ENCODE data around the gene IGSF5. TPM values are rescaled to one million over a fixed set of nuclear protein-coding genes. Genes with fewer than 3 reads are reported as not detected.
"Not testable (repeated sequence)": the region's sequence is repeated elsewhere in the genome, so short reads cannot be mapped to it uniquely, and the experiment has no call there.

Gene IGSF5
- total RNA-seq, 1 experiment from 2014 or later, result 0.33 TPM

DNA sequence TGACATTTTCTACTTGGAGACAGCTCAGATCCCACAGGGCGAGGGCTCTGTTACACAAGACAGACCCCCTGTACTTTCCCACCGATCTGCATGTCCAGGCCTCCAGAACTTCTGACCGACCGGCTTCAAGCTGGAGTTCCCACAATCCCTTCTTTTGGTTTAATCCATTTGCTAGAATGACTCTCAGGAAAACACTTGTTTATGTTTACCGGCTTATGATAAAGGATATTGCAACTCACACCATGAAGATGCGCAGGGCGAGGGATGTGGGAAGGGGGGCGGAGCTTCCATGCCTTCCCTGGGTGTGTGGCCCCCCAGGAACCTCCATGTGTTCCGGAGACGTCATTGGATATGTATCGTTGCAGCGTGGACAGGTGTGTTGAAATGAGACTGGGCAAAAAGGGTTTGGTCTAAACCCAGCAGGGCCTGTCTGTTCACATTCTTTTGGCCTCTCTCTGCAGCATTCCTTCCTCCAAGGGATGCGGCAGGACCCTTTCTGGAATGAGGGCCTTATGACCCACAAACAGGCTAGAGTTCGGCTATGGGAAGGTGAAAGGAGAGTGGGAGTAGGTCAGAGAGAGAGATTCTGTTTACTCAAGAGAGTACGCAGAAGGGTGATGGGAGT is 7.5 kb upstream of the IGSF5 start:
- H3K36me3 Mint-ChIP-seq (ENCODE audit: insufficient read depth, unreplicated experiment), result no peaks in the 10 kb centered on the region
- no peaks in the 10 kb centered on the region for H3K9me3 Mint-ChIP-seq (ENCODE audit: low read depth, unreplicated experiment)
- TF ChIP-seq, protein P1, sequence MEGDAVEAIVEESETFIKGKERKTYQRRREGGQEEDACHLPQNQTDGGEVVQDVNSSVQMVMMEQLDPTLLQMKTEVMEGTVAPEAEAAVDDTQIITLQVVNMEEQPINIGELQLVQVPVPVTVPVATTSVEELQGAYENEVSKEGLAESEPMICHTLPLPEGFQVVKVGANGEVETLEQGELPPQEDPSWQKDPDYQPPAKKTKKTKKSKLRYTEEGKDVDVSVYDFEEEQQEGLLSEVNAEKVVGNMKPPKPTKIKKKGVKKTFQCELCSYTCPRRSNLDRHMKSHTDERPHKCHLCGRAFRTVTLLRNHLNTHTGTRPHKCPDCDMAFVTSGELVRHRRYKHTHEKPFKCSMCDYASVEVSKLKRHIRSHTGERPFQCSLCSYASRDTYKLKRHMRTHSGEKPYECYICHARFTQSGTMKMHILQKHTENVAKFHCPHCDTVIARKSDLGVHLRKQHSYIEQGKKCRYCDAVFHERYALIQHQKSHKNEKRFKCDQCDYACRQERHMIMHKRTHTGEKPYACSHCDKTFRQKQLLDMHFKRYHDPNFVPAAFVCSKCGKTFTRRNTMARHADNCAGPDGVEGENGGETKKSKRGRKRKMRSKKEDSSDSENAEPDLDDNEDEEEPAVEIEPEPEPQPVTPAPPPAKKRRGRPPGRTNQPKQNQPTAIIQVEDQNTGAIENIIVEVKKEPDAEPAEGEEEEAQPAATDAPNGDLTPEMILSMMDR (IDR thresholded peaks at IDR 0.05; ENCODE audit: unreplicated experiment), result no peak
- no peaks in the 10 kb centered on the region for H3K27me3 Mint-ChIP-seq (ENCODE audit: unreplicated experiment)
- CTCF ChIA-PET, result no interaction called here
- H3K27ac Mint-ChIP-seq (ENCODE audit: unreplicated experiment), result no peak overlapping the region
- DNase-seq, result peak; percentile 28
- intact Hi-C loops (cut with micrococcal nuclease; ENCODE audit: unreplicated experiment), result no loop called here
- BruUV-seq (replicated peaks), result no TSS peak
- no peak overlapping the region for H3K4me3 Mint-ChIP-seq (ENCODE audit: low read depth, unreplicated experiment)
- peaks cover 13% of the 10 kb centered on the region for H3K4me1 Mint-ChIP-seq (ENCODE audit: low read depth, unreplicated experiment)

DNA sequence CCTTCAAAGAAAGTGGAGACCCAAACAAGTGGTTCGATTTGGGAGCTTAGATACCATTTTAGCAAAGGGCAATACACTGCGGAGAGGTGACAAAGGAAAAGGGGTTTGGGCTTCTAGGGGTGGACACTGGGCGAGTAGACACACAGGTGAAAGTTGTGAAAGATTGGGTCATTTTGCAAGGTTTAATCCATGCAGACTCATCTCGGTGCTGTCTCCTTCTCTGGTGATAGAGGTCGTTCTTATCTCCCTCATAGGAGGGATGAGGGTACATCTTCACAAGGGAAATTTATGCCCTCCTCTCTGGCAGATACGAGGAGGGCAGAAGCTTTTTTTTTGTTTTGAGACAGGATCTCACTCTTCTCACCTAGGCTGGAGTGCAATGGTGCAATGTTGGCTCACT is 6.4 kb upstream of the IGSF5 start:
- no peak for DNase-seq
- BruUV-seq (replicated peaks), result no TSS peak
- TF ChIP-seq, protein P1 (IDR thresholded peaks at IDR 0.05; ENCODE audit: unreplicated experiment), result no peak
- Mint-ChIP-seq H3K27me3 (ENCODE audit: unreplicated experiment) (no peaks in the 10 kb centered on the region), H3K4me1 (ENCODE audit: low read depth, unreplicated experiment) (peaks cover 21% of the 10 kb centered on the region), H3K27ac (ENCODE audit: unreplicated experiment) (no peak overlapping the region), H3K4me3 (ENCODE audit: low read depth, unreplicated experiment) (no peak overlapping the region), H3K36me3 (ENCODE audit: insufficient read depth, unreplicated experiment) (no peaks in the 10 kb centered on the region), H3K9me3 (ENCODE audit: low read depth, unreplicated experiment) (no peaks in the 10 kb centered on the region)
- intact Hi-C loops (cut with micrococcal nuclease; ENCODE audit: unreplicated experiment), result no loop called here
- CTCF ChIA-PET, result no interaction called here

DNA sequence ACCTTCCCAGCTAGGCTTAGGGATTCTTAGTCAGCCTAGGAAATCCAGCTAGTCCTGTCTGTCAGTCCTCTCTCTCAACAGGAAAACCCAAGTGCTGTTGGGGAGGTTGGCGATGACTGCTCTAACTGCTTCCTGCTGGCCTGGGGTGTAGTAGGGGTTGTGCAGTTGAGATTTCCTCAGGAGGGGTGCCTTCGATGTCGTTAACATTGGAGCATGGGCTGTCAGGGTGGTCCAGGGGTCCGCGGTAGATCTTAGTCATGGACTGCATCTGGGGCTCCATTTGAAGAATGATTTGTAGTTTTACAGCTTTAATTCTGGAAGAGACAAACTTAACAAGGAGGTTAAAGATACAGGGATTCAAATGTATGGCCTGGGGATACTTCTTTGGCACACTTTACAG is 5.5 kb upstream of the IGSF5 start:
- H3K27me3 Mint-ChIP-seq (ENCODE audit: unreplicated experiment); DNase-seq; H3K36me3 Mint-ChIP-seq (ENCODE audit: insufficient read depth, unreplicated experiment); H3K4me3 Mint-ChIP-seq (ENCODE audit: low read depth, unreplicated experiment); H3K27ac Mint-ChIP-seq (ENCODE audit: unreplicated experiment); BruUV-seq (replicated peaks); CTCF ChIA-PET; intact Hi-C loops (cut with micrococcal nuclease; ENCODE audit: unreplicated experiment); H3K9me3 Mint-ChIP-seq (ENCODE audit: low read depth, unreplicated experiment): not testable (repeated sequence)
- peaks cover 21% of the 10 kb centered on the region for H3K4me1 Mint-ChIP-seq (ENCODE audit: low read depth, unreplicated experiment)

DNA sequence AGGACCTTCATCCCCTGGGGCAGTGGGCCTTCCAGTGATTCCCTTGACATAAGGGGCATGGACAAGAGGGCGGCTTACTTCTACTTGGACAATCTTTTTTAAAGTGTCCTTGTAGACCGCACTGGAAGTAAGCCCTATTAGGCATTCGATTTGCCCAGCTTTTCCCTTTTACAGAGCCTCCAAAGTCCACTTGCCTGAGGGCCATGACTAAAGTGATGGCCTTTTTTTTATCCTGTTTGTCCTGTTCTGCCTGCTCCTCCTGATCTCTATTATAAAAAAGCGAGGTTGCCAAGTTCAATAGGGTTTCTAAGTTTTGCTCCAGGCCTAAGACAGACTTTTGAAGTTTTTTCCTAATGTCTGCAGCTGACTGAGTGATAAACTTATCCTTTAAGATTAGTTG is 2.4 kb upstream of the IGSF5 start:
- not testable (repeated sequence) for H3K4me3 Mint-ChIP-seq (ENCODE audit: low read depth, unreplicated experiment)

DNA sequence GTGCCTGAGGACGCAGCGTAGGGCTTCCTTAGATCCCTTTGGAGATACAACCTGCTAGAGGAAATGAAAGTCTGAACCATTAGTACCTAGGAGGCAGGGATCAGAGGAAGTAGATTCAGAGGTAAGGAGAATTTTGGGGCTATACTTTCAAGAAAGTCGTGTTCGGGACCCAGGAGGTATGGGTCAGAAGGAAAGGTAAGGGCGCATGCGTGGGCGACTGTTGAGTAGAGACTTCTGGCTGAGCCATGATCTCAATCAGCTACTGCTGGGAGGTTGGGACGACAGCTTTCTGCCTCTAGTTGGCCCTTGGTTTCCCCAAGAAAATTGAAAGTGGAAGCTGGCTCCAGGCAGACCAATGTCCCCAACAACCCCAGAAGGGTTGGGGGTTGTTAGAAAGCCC is 349 bp downstream of the IGSF5 start:
- H3K27me3 Mint-ChIP-seq (ENCODE audit: unreplicated experiment); H3K4me3 Mint-ChIP-seq (ENCODE audit: low read depth, unreplicated experiment); H3K9me3 Mint-ChIP-seq (ENCODE audit: low read depth, unreplicated experiment); H3K27ac Mint-ChIP-seq (ENCODE audit: unreplicated experiment); H3K4me1 Mint-ChIP-seq (ENCODE audit: low read depth, unreplicated experiment); H3K36me3 Mint-ChIP-seq (ENCODE audit: insufficient read depth, unreplicated experiment); BruUV-seq (replicated peaks); intact Hi-C loops (cut with micrococcal nuclease; ENCODE audit: unreplicated experiment); DNase-seq: not testable (repeated sequence)
- CTCF ChIA-PET, result interaction anchor here (0.7 kb wide), 1 partner anchor 1578 kb away, joined by 3 read pairs; no protein-coding TSS in a partner anchor

More for the DNA sequence above, 2.4 kb upstream of the IGSF5 start:
- H3K27me3 Mint-ChIP-seq (ENCODE audit: unreplicated experiment); intact Hi-C loops (cut with micrococcal nuclease; ENCODE audit: unreplicated experiment); CTCF ChIA-PET; H3K27ac Mint-ChIP-seq (ENCODE audit: unreplicated experiment); H3K9me3 Mint-ChIP-seq (ENCODE audit: low read depth, unreplicated experiment); H3K36me3 Mint-ChIP-seq (ENCODE audit: insufficient read depth, unreplicated experiment); BruUV-seq (replicated peaks): not testable (repeated sequence)
- DNase-seq, result peak; percentile 7
- peaks cover 14% of the 10 kb centered on the region for H3K4me1 Mint-ChIP-seq (ENCODE audit: low read depth, unreplicated experiment)

DNA sequence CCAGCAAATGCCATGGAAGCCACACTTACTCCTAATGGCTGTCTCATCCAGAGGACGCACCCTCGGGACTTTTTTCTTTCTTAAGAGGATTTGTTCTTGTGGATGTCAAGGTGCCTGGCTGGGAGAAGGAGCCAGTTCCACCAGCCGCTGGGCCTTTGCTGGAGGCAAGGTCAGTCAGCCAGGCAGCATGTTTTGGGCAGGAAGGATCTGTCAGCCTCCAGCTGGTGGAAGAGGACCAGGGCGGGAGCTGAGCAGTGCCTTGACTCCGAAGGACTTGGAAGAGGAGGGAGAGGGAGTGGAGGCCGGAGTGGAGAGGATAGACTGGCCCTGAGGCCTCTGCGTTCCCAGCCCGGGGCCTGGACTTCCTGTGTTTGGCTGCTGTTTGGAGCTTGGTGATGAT is 5.7 kb downstream of the IGSF5 start:
- H3K27me3 Mint-ChIP-seq (ENCODE audit: unreplicated experiment), result peaks cover 27% of the 10 kb centered on the region
- CTCF ChIA-PET, result interaction anchor here (0.5 kb wide), 1 partner anchor 159 kb away, joined by 3 read pairs; no protein-coding TSS in a partner anchor
- intact Hi-C loops (cut with micrococcal nuclease; ENCODE audit: unreplicated experiment), result no loop called here
- no peak for DNase-seq
- H3K9me3 Mint-ChIP-seq (ENCODE audit: low read depth, unreplicated experiment), result no peaks in the 10 kb centered on the region
- H3K4me1 Mint-ChIP-seq (ENCODE audit: low read depth, unreplicated experiment), result no peaks in the 10 kb centered on the region
- BruUV-seq (replicated peaks), result no TSS peak
- TF ChIP-seq, protein P1 (IDR thresholded peaks at IDR 0.05; ENCODE audit: unreplicated experiment), result no peak
- H3K27ac Mint-ChIP-seq (ENCODE audit: unreplicated experiment), result no peak overlapping the region
- H3K36me3 Mint-ChIP-seq (ENCODE audit: insufficient read depth, unreplicated experiment), result peaks cover 6% of the 10 kb centered on the region
- H3K4me3 Mint-ChIP-seq (ENCODE audit: low read depth, unreplicated experiment), result no peak overlapping the region

Data from Calu3 (cell line).